Stimulated activated CD4-positive, alpha-beta T cell treated with anti-CD3 and anti-CD28 coated beads, Interleukin-4, amount 100 ng/mL, for 4 hours (primary cell): ENCODE results near the gene METTL25.

ENCODE experiments used
- DNase-seq, 2 experiments: peaks; one replicate each; pipeline ENCODE4 v3.0.0-alpha.2; 2020

METTL25 gene

DNA sequence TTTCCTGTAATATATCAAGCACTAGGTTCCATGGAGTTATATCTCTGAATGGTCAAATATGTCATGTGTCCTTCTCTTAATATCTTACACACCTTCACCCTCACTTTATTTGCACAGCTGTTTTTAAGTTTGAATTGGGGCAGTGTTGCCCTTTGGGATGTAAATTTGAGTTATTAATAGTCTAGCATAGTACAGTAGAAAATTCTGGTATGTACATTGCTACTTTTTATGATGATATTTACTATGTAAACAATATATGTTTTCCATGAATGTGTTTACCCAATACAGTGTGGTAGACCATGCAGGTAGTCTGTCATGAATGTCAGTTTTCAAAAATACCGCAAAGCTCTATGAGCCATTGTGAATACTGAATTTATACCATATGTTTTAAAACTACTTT is 50.5 kb downstream of the METTL25 start:
- no peak for DNase-seq

DNA sequence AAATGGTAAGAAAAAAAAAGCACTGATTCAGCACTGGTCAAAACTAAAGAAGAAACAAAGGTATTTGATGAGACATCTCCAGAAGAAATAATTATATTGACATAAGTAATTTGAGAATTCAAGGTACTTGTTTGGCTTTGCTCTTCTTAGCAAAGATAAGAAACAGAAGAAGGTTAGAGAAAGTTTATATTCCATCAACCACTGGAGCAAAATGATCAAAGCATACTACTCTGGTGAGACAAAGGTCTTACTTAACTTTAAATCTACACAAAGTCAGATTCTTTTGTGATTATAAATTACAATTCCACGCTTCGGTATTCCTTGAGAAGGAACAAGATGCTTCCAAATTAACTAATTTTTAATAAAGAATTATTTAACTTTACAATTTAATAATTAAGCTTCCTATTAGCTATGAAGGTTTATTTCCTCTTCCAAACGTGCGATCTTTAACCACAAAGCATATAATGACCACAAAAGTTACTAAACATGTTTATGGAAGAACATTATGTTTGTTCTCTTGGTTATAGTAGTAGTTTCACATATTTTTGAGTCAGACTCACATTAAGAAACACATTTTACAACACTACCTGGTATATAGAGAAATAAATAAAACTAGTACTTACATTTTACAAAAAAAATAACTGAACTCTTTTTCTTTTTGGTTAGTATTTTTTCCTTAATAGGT is 53.4 kb downstream of the METTL25 start:
- DNase-seq = no peak

DNA sequence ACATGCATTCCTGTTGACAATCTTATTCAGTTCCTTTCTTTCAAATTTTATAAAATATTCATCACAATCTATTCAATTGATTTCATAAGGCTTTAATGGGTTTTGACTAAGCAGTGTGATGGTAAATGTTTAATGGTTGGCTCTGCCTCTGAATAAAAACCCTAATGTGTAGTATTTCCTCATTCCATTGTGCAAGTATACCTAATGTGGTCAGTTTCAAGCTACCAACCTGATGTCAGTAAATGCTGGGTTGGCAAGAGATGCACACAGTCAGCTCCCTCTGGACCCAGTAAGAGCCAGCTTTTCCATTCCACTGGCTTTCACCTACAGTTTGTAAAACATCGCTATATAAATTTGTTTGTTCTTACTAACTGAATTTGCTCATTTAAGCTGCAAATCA is 53.9 kb downstream of the METTL25 start:
- DNase-seq = no peak

GRCh38 chr12:82414044-82414443 is 55.7 kb downstream of the METTL25 start:
- DNase-seq = no peak

DNA sequence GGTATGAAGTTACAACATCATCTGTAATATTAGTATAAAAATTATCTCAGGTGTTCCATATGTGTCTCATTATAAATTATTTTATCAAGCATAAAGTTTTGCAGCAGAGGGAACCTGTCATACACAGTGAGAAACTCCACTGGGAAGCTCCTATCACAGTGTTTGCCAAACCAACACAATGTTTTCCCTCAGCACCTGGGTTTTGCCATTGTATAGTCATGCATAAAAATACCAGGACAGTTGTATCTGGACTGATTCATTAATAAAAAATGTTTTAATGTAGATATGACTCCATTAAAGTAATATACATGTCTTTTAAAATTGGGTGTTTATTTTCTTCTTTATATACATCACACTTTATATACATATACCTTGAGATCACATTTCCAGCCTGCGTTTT is 56.6 kb downstream of the METTL25 start:
- DNase-seq = no peak

DNA sequence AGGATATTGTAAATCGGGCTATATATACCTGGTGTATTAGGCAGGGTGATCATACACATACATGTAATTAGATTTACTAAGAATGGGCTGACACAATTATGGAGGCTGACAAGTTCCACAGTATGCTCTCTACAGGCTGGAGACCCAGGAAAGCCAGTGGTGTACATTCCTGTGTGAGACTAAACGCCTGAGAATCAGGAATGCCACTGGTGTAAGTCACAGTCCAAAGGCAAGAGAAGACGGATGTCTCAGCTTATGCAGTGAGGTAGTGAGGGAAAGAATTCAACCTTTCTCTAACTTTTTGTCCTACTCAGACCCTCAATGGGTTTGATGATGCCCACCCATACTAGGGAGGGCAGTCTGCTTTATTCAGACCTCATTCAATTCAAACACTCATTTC is 57.1 kb downstream of the METTL25 start:
- DNase-seq = no peak

GRCh38 chr12:82425241-82425640 is 66.9 kb downstream of the METTL25 start:
- no peak for DNase-seq

DNA sequence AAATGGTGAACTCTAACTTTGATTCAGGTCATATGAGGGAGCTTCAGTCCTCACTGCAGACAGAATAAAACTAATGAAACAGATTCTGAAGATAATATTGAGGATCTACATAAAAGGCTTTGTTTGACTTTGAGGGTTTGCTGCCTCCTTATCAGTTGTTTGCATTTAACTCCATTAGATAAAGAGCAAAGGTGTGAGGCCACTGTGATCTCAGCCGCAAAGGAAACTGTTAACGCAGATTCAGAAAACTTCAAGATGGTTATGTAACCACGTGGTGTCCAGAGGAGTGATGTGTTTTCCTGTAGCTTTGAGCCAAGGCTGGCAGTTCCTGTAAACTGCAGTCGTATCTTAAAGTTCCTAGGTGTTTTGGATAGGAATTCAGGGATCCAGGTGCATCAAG is 67.8 kb downstream of the METTL25 start:
- no peak for DNase-seq

DNA sequence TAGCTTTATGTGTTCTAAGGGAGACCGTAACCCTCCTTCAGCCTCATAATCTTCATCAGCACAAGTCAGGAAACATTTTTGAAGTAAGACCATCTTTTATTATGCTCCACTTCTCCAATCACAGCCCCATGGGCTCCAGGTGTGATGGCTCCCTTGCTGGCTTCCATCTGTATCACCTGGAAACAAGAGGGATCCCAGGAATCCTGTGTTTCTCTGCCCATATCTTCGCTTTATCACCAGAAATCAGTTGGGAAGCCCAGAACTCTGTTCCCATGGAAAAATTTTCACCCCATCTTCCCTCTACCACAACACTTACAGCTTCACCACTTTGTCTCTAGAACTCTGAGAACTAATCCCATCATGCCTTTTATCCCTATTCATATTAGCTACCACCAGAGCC is 68.3 kb downstream of the METTL25 start:
- no peak for DNase-seq

GRCh38 chr12:82430541-82431145 is 72.3 kb downstream of the METTL25 start:
- DNase-seq = no peak

DNA sequence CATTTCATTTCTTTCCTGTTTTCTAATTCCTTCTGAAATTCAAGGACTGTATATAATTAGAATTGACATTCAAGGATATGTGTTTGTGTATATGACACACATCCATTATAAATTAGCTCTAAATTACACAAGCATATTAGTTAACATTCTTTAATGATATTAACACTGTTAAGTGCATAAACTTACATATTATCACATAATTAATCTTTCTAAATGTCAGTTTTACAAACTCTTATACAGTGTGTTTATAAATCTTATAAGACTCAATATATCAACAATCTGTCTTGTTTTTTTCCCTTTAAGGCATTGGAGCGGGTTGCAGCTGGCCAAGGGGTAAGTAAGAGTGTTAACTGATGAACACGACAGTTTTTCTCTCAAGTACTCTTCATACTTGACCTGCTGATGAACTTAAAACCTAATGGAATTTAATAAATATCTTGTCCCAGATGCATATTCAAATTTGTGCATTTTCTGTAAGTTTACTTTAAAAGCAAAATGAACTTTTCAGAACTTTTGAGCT is 76.1 kb downstream of the METTL25 start:
- DNase-seq = no peak

- no peak for DNase-seq
These were observed 78.0 kb downstream of the METTL25 start for GRCh38 chr12:82436354-82436753.

GRCh38 chr12:82437744-82438143 is 79.4 kb downstream of the METTL25 start:
- DNase-seq = no peak

DNA sequence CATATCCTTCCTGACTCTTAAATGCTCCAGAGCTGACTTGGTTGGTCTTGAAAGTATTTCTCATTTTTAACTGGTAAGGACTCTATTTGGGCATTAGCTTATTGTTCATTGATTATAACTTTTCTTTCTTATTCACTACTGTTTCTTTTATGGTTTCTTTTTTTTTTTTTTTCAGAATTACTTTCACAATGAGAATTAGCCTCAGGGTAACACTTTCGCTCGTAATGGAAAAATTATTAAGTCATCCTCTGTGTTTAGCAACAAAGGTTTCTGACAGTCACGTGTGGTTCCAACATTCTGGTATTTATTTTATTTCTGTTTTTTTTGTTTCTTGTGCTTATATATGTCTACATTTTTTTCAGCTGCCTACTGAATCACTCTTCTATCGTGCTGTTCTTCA is 80.0 kb downstream of the METTL25 start:
- DNase-seq = no peak

DNA sequence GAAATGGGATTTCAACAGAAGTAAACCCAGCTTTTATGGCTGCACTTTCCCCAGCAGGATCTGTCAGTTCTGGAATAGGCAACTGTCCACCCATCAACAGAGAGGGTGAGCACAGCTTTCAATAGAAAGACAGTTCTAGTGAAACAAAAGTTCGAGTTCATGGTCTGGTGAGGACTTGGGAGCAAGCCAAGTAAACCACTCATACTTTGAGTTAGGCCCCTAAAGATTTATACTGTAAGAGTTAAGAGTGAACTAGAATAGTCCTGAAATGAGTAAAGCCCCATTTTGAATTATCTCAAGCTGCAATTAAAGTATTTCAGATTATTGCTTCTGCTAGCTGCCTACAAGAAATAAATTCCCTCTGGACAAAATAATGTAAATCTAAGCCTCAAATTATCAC is 82.6 kb downstream of the METTL25 start:
- no peak for DNase-seq

GRCh38 chr12:82448911-82449578 is 90.7 kb downstream of the METTL25 start:
- DNase-seq = no peak

DNA sequence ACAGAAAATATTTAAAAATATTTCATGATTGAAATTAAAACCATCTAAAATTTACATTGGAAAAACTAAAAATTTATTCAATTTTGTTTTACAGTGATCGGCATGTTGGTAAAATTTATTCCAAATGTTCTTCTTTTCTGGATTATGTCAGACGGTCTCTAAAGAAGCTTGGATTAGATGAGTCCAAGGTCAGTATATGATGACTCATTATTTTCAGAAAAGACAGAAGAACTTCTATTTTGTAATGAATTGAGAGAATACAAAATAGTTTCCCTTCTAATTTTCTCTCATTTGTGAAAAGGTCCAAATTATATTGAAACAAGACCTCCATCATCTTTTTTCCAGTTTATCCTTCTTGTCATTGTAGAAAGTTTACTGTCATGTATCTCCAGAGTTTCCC is 98.3 kb downstream of the METTL25 start:
- DNase-seq = no peak

DNA sequence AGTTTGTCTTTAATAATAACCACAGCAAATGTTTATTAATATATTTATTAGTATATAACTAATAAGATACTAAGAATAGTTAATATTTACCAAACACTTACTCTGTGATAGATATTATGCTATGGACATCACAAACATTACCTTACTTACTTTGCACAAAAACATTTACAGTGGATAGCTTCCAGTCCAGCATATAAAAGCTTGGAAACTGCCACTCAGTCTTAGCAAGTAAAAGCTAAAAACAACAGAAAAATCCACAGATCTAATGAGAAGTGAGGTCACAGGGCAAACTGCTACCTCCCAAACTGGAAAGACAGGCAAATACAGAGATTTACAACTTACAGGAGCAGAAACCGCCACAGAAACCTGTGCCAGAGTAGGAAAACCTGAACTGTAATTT is 99.8 kb downstream of the METTL25 start:
- no peak for DNase-seq

- DNase-seq = no peak
These were observed 103.1 kb downstream of the METTL25 start for GRCh38 chr12:82461393-82461792.

DNA sequence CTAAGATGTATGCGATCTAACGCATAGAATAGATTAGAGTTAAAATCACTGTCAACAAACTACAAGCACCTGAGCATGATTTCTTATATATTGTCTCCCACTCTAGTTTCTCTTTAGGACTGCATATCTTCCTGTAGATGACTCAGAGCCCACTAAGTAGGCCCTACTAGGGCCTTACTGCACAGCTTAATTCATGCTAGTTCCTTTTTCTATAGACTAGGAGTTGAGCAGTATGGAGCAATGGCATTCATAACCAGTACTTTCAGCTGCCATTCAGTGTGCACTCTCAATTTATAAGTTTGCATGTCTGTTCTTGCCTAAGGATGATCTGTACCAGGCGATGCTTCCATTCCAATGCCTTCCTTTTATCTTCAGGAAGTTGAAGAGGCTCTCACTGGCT is 103.5 kb downstream of the METTL25 start:
- DNase-seq = no peak

GRCh38 chr12:82468563-82468962 is 110.2 kb downstream of the METTL25 start:
- no peak for DNase-seq

GRCh38 chr12:82470906-82471512 is 112.7 kb downstream of the METTL25 start:
- DNase-seq = no peak

GRCh38 chr12:82473111-82473754 is 114.9 kb downstream of the METTL25 start:
- no peak for DNase-seq
